GM12891 (cell line): Measurements from ENCODE around the gene PDZRN4.

ENCODE experiments used
- PAX5 ChIP-seq: IDR thresholded peaks from 2 replicates; pipeline ENCODE4 v1.6.1; 2011; ENCODE audit warnings: low read length, moderate library complexity, mild to moderate bottlenecking; ENCODE audit not compliant: insufficient read depth, severe bottlenecking
- POLR2A ChIP-seq: IDR thresholded peaks from 2 replicates; pipeline ENCODE4 v1.6.1; 2011; ENCODE audit warnings: low read depth, low read length, control low read depth
- POLR2AphosphoS5 ChIP-seq: IDR thresholded peaks from 2 replicates; pipeline ENCODE4 v1.6.1; 2011; ENCODE audit warnings: low read depth, low read length, control low read depth
- POU2F2 ChIP-seq: IDR thresholded peaks from 2 replicates; pipeline ENCODE4 v1.6.1; 2011; ENCODE audit warnings: low read depth, mild to moderate bottlenecking, control low read depth, low read length, moderate library complexity
- SPI1 ChIP-seq: IDR thresholded peaks from 2 replicates; pipeline ENCODE4 v1.6.1; 2011; ENCODE audit warnings: low read depth, low read length, control low read depth
- TAF1 ChIP-seq: IDR thresholded peaks from 2 replicates; pipeline ENCODE4 v1.6.1; 2011; ENCODE audit warnings: low read depth, low read length, control low read depth

DNA sequence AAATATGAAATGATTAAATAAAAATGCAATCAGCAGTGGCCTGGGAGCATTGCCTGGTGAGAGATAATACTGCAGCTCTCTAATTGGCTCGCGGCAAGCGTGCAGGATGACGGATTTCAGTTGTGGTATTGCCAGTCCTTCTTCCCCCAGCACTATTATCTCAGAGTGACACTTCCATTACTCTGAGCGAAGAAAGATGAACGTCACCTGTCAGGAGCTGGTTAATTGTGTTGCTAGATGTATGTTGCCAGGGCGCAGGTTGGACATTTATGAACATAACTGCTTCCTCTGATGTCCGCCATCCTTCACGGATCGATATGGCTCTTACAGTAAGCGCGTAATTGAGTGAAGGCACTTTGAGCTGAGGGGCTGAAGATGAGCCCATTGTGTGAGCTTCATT, 374.9 kb downstream of the PDZRN4 start:
- TF ChIP-seq POLR2A, result no peak
- no peak for TF ChIP-seq TAF1
- no peak for TF ChIP-seq POLR2AphosphoS5
- no peak for TF ChIP-seq POU2F2
- TF ChIP-seq SPI1, result no peak
- no peak for TF ChIP-seq PAX5
